Hematopoietic multipotent progenitor cell treated with erythropoietin and hydrocortisone succinate and interleukin-3 and kit ligand, for 4 days (in vitro differentiated cells): Measurements from ENCODE around the gene SLC35A4.

Experiments
- DNase-seq: peaks from one replicate; pipeline ENCODE4 v3.0.0-alpha.2; 2015

Gene SLC35A4

GRCh38 chr5:140564196-140565023 lies at the start of gene SLC35A4, which contains the start of gene APBB3:
TSS of gene SLC35A4 (plus strand) at chr5:140564828. CDS start at chr5:140567170, 2,342 bp downstream.
TSS of gene APBB3 (minus strand) at chr5:140564598. CDS start at chr5:140564245, 353 bp downstream.
- DNase-seq = peak; percentile 99

- DNase-seq = no peak
Measured at GRCh38 chr5:140524003-140524402, 40.6 kb upstream of the SLC35A4 start.

- DNase-seq = no peak
Measured at GRCh38 chr5:140540227-140540626, 24.4 kb upstream of the SLC35A4 start.

- no peak for DNase-seq
Measured at GRCh38 chr5:140542972-140543371, 21.7 kb upstream of the SLC35A4 start.

GRCh38 chr5:140544986-140545385 lies 19.6 kb upstream of the SLC35A4 start:
- no peak for DNase-seq

- no peak for DNase-seq
Measured at GRCh38 chr5:140545606-140546005, 19.0 kb upstream of the SLC35A4 start.

GRCh38 chr5:140546851-140547507 lies 17.6 kb upstream of the SLC35A4 start:
- no peak for DNase-seq

- DNase-seq = peak; percentile 96
Measured at GRCh38 chr5:140547508-140548299, 16.9 kb upstream of the SLC35A4 start, which contains the start of gene EIF4EBP3. TSS of gene EIF4EBP3 (plus strand) at chr5:140547662. CDS start at chr5:140547738, 76 bp downstream.

GRCh38 chr5:140548300-140548688 lies 16.3 kb upstream of the SLC35A4 start:
- DNase-seq = no peak

GRCh38 chr5:140548791-140549190 lies 15.8 kb upstream of the SLC35A4 start:
- no peak for DNase-seq

GRCh38 chr5:140549237-140550144 lies 15.1 kb upstream of the SLC35A4 start:
- peak; percentile 87 for DNase-seq

GRCh38 chr5:140550147-140551079 lies 14.2 kb upstream of the SLC35A4 start:
- no peak for DNase-seq

GRCh38 chr5:140551872-140552271 lies 12.8 kb upstream of the SLC35A4 start:
- no peak for DNase-seq

GRCh38 chr5:140553657-140554056 lies 11.0 kb upstream of the SLC35A4 start:
- DNase-seq = no peak

GRCh38 chr5:140554454-140554853 lies 10.2 kb upstream of the SLC35A4 start:
- DNase-seq = peak; percentile 41

GRCh38 chr5:140555747-140556312 lies 8.8 kb upstream of the SLC35A4 start:
- no peak for DNase-seq

GRCh38 chr5:140556438-140556837 lies 8.2 kb upstream of the SLC35A4 start:
- peak; percentile 58 for DNase-seq

- peak; percentile 95 for DNase-seq
Measured at GRCh38 chr5:140557136-140557805, 7.4 kb upstream of the SLC35A4 start, which contains the start of gene SRA1. TSS of gene SRA1 (minus strand) at chr5:140557473. CDS start at chr5:140557452, 21 bp downstream.

- DNase-seq = no peak
Measured at GRCh38 chr5:140557965-140558364, 6.7 kb upstream of the SLC35A4 start.

GRCh38 chr5:140558542-140558941 lies 6.1 kb upstream of the SLC35A4 start:
- DNase-seq = no peak
